ENCODE data around the gene CARD19.
A peak's percentile ranks its signal among the peaks of the same experiment; 100 is the strongest.

The CARD19 gene

GRCh38 chr9:93134740-93135444 is 38.9 kb downstream of the CARD19 start:
- no peak for DNase-seq

- DNase-seq, result no peak
These were observed 40.0 kb downstream of the CARD19 start for GRCh38 chr9:93136011-93136440.

GRCh38 chr9:93137362-93137761 is 41.3 kb downstream of the CARD19 start:
- DNase-seq, result no peak

GRCh38 chr9:93138171-93138764 is 42.3 kb downstream of the CARD19 start:
- no peak for DNase-seq

- no peak for DNase-seq
These were observed 43.6 kb downstream of the CARD19 start for GRCh38 chr9:93139365-93140182.

- no peak for DNase-seq
These were observed 45.9 kb downstream of the CARD19 start for GRCh38 chr9:93141771-93142483.

- peak; percentile 61 to 62 for DNase-seq
These were observed 48.0 kb downstream of the CARD19 start for GRCh38 chr9:93143830-93144530.

- DNase-seq, result peak; percentile 56 to 66
These were observed 50.7 kb downstream of the CARD19 start for GRCh38 chr9:93146696-93147095.

- no peak for DNase-seq
These were observed 51.6 kb downstream of the CARD19 start for GRCh38 chr9:93147632-93148031.

- DNase-seq, result no peak
These were observed 52.7 kb downstream of the CARD19 start for GRCh38 chr9:93148721-93149120.

- no peak for DNase-seq
These were observed 53.3 kb downstream of the CARD19 start for GRCh38 chr9:93149361-93149760.

- no peak for DNase-seq
These were observed 55.2 kb downstream of the CARD19 start for GRCh38 chr9:93151097-93151784.

- DNase-seq, result peak; percentile 72 to 73
These were observed 58.4 kb downstream of the CARD19 start for GRCh38 chr9:93154293-93154903.

GRCh38 chr9:93155716-93156474 is 59.9 kb downstream of the CARD19 start:
- no peak for DNase-seq

GRCh38 chr9:93156475-93157008 is 60.5 kb downstream of the CARD19 start:
- DNase-seq, result peak; percentile 69 to 77

GRCh38 chr9:93159601-93160471 is 63.8 kb downstream of the CARD19 start:
- peak; percentile 85 to 88 for DNase-seq

GRCh38 chr9:93161786-93162562 is 66.0 kb downstream of the CARD19 start:
- DNase-seq, result no peak
